Mesendoderm (in vitro differentiated cells): ENCODE results near the gene PSMA5.

ENCODE experiments used
- DNase-seq: peaks from one replicate; pipeline ENCODE4 v3.0.0; 2013
- H2AK5ac ChIP-seq: 2 replicates; pipeline ENCODE4 v1.6.1; 2013; ENCODE audit warnings: low read length, inconsistent platforms
- H2BK120ac ChIP-seq: 2 replicates; pipeline ENCODE4 v1.6.1; 2013; ENCODE audit warnings: low read depth, mild to moderate bottlenecking, low read length, moderate library complexity, mixed read lengths
- H2BK15ac ChIP-seq: replicated peaks from 2 replicates; pipeline ENCODE4 v1.6.1; 2013; ENCODE audit warnings: low read depth, mild to moderate bottlenecking, moderate library complexity
- H2BK5ac ChIP-seq: 2 replicates; pipeline ENCODE4 v1.6.1; 2013; ENCODE audit warnings: low read length, inconsistent platforms
- H3K18ac ChIP-seq: 2 replicates; pipeline ENCODE4 v1.6.1; 2013; ENCODE audit warnings: mild to moderate bottlenecking, low read length, mixed read lengths
- H3K23ac ChIP-seq: one replicate; pipeline ENCODE4 v1.6.1; 2013; ENCODE audit warnings: low read length
- H3K27ac ChIP-seq: 2 replicates; pipeline ENCODE4 v1.5.1; 2013; ENCODE audit warnings: low read depth, mild to moderate bottlenecking, inconsistent platforms, low read length, moderate library complexity
- H3K27me3 ChIP-seq: 2 replicates; pipeline ENCODE4 v1.6.1; 2013; ENCODE audit warnings: low read length, control low read depth, mild to moderate bottlenecking, inconsistent platforms; ENCODE audit not compliant: insufficient read depth, poor library complexity
- H3K36me3 ChIP-seq: 2 replicates; pipeline ENCODE4 v1.6.1; 2013; ENCODE audit warnings: low read length, inconsistent platforms; ENCODE audit not compliant: control insufficient read depth, insufficient read depth
- H3K4ac ChIP-seq: one replicate; pipeline ENCODE4 v1.6.1; 2013; ENCODE audit warnings: low read depth, mild to moderate bottlenecking, low read length, moderate library complexity
- H3K4me1 ChIP-seq: 2 replicates; pipeline ENCODE4 v1.6.1; 2013; ENCODE audit warnings: low read depth, low read length, inconsistent platforms; ENCODE audit not compliant: control insufficient read depth
- H3K4me2 ChIP-seq: 2 replicates; pipeline ENCODE4 v1.6.1; 2013; ENCODE audit warnings: low read length
- H3K4me3 ChIP-seq: 2 replicates; pipeline ENCODE4 v1.5.1; 2013; ENCODE audit warnings: mild to moderate bottlenecking, low read length
- H3K56ac ChIP-seq: one replicate; pipeline ENCODE4 v1.6.1; 2013; ENCODE audit warnings: low read length
- H3K79me1 ChIP-seq: 2 replicates; pipeline ENCODE4 v1.6.1; 2013; ENCODE audit warnings: low read length, inconsistent platforms
- H3K79me2 ChIP-seq: 2 replicates; pipeline ENCODE4 v1.6.1; 2013; ENCODE audit warnings: mild to moderate bottlenecking, low read length; ENCODE audit not compliant: control insufficient read depth, insufficient read depth
- H3K9ac ChIP-seq: 2 replicates; pipeline ENCODE4 v1.6.1; 2013; ENCODE audit warnings: low read length, inconsistent platforms
- H4K5ac ChIP-seq: one replicate; pipeline ENCODE4 v1.6.1; 2013; ENCODE audit warnings: low read length
- H4K8ac ChIP-seq: one replicate; pipeline ENCODE4 v1.6.1; 2013; ENCODE audit warnings: low read depth, mild to moderate bottlenecking, control low read depth, low read length, moderate library complexity
- WGBS: extraction: QIAGEN DNeasy Blood & Tissue Kit; methylation state at CpG from one replicate; pipeline ENCODE4 v1.1.7; 2013; ENCODE audit warnings: low lambda C conversion rate, missing lambda C conversion rate; ENCODE audit not compliant: insufficient coverage; ENCODE audit errors: extremely low coverage; 5-methylcytosine and 5-hydroxymethylcytosine counted together

The PSMA5 gene

DNA sequence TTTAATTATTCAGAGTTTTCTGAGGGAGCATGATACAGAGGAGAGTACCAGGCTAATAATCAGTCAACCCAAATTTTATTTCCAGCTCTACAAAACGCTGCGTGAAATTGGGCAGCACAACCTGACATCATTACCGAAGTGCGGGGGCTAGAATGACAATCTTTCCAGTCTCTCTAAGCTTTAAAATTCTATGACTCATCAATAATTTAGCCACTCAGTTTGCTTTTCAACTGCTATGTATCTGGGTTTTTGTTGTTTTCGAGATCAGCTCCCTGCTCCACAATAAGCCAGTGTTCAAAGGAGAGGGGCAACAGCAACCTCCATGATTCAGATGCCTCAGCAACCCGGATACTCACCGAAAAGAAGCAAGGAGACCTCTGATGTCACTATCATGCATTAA lies 42.4 kb downstream of the PSMA5 start:
- peaks cover 3% of the 10 kb centered on the region for H3K79me1 ChIP-seq
- no peak overlapping the region for H3K9ac ChIP-seq
- H3K79me2 ChIP-seq = peaks cover 9% of the 10 kb centered on the region
- no peak for DNase-seq
- no peaks in the 10 kb centered on the region for H3K27me3 ChIP-seq
- H4K5ac ChIP-seq = no peak overlapping the region
- no peak overlapping the region for H3K18ac ChIP-seq
- H4K8ac ChIP-seq = no peak overlapping the region
- peak overlapping the region; percentile 38 for H2BK15ac ChIP-seq
- H3K56ac ChIP-seq = no peak overlapping the region
- H2BK120ac ChIP-seq = no peak overlapping the region
- H3K23ac ChIP-seq = no peak overlapping the region
- no peak overlapping the region for H3K27ac ChIP-seq
- H3K4ac ChIP-seq = no peak overlapping the region
- WGBS = no CpG with 5 or more reads among the region's 7 CpGs
- H3K4me2 ChIP-seq = no peak overlapping the region
- H3K4me1 ChIP-seq = peaks cover 4% of the 10 kb centered on the region
- H3K36me3 ChIP-seq = no peaks in the 10 kb centered on the region
- no peak overlapping the region for H3K4me3 ChIP-seq
- no peak overlapping the region for H2BK5ac ChIP-seq
- no peak overlapping the region for H2AK5ac ChIP-seq

DNA sequence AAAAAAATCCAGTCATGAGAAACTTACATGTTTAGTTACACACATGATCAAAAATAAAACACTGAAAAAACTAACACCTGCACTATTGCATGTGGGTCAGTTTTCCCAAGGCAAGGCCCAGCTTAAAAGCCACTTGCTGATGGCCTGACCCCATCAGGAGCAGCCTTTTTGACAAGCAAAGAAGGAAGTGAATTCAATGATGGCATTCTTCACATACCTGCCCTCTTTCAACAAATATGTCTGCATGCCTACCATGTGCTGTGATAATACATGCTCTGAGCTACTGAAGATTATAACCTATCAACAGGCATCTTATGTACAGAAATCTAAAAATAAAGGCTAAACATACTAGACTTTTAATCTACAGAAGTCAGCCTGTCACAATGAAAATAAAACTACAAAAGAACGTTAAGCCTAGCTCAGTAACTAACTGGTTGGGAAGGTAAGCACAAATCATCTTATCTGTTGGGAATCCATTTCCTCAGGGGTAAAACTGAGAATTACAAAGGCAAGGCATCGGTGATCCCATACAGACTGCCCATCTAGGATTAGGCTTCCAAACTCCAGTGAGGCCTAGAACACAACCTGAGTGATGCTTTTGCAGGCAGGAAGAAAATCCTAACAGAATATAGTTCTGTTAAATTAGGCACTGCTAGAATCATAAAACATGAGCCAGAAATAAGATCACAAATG lies 43.0 kb downstream of the PSMA5 start:
- H3K4me2 ChIP-seq = no peak overlapping the region
- no peak overlapping the region for H4K5ac ChIP-seq
- peaks cover 3% of the 10 kb centered on the region for H3K79me1 ChIP-seq
- H2BK5ac ChIP-seq = no peak overlapping the region
- no CpG with 5 or more reads among the region's 2 CpGs for WGBS
- H3K56ac ChIP-seq = no peak overlapping the region
- peaks cover 9% of the 10 kb centered on the region for H3K79me2 ChIP-seq
- H2AK5ac ChIP-seq = no peak overlapping the region
- H3K4me1 ChIP-seq = peaks cover 4% of the 10 kb centered on the region
- no peaks in the 10 kb centered on the region for H3K27me3 ChIP-seq
- no peak overlapping the region for H3K4me3 ChIP-seq
- no peak overlapping the region for H3K4ac ChIP-seq
- no peak overlapping the region for H3K9ac ChIP-seq
- DNase-seq = peak; percentile 91
- no peaks in the 10 kb centered on the region for H3K36me3 ChIP-seq
- H3K27ac ChIP-seq = peak overlapping the region; percentile 58
- no peak overlapping the region for H3K23ac ChIP-seq
- H2BK120ac ChIP-seq = no peak overlapping the region
- H2BK15ac ChIP-seq = peak overlapping the region; percentile 38
- no peak overlapping the region for H4K8ac ChIP-seq
- no peak overlapping the region for H3K18ac ChIP-seq

DNA sequence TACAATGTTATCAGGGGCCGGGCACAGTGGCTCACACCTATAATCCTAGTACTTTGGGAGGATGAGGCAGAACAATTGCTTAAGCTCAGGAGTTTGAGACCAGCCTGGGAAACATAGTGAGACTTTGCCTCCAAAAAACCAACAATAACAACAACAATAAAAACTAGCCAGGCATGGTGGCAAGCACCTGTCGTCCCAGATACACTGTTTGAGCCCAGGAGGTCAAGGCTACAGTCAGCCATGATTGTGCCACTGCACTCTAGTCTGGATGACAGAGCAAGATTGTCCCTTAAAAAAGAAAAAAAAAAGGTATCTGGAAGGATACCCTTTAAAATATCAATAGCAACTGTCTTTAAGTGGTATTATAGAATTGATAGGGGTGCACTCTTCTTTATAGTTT lies 44.7 kb downstream of the PSMA5 start:
- H2AK5ac ChIP-seq = no peak overlapping the region
- no peak overlapping the region for H2BK120ac ChIP-seq
- H4K8ac ChIP-seq = no peak overlapping the region

DNA sequence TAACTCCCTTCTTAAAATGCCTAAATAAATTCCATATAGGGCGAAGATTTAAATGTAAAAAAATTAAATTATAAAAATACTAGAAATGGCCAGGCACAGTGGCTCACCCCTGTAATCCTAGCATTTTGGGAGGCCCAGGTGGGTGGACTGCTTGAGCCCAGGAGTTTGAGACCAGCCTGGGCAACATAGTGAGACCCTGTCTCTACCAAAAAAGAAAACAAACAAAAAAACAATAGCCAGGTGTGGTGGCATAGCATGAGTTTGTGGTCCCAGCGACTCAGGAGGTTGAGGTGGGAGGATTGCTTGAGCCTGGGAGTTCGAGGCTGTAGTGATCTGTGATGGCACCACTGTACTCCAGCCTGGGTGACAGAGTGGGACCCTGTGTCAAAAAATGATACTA lies 46.3 kb downstream of the PSMA5 start:
- no peak overlapping the region for H4K8ac ChIP-seq
- no peak overlapping the region for H3K4ac ChIP-seq
- H2BK120ac ChIP-seq = no peak overlapping the region
- no peak overlapping the region for H3K23ac ChIP-seq
- peaks cover 3% of the 10 kb centered on the region for H3K79me2 ChIP-seq
- no peak overlapping the region for H3K4me2 ChIP-seq
- no peak overlapping the region for H4K5ac ChIP-seq
- no peak for DNase-seq
- no peak overlapping the region for H3K56ac ChIP-seq
- H3K4me1 ChIP-seq = peaks cover 4% of the 10 kb centered on the region
- WGBS = no CpG with 5 or more reads among the region's 3 CpGs
- no peak overlapping the region for H2BK5ac ChIP-seq
- no peak overlapping the region for H3K9ac ChIP-seq
- H3K18ac ChIP-seq = no peak overlapping the region
- no peak overlapping the region for H2AK5ac ChIP-seq
- H3K27me3 ChIP-seq = no peaks in the 10 kb centered on the region
- no peak overlapping the region for H3K4me3 ChIP-seq
- no peaks in the 10 kb centered on the region for H3K36me3 ChIP-seq
- no peak overlapping the region for H2BK15ac ChIP-seq
- H3K79me1 ChIP-seq = no peaks in the 10 kb centered on the region
- H3K27ac ChIP-seq = no peak overlapping the region

More for the DNA sequence above, 44.7 kb downstream of the PSMA5 start:
- Histone ChIP-seq H3K36me3 (no peaks in the 10 kb centered on the region), H4K5ac (no peak overlapping the region), H3K27me3 (no peaks in the 10 kb centered on the region), H2BK5ac (no peak overlapping the region), H3K56ac (no peak overlapping the region), H3K9ac (no peak overlapping the region), H3K4me1 (peaks cover 4% of the 10 kb centered on the region), H3K79me1 (peaks cover 1% of the 10 kb centered on the region), H3K23ac (no peak overlapping the region), H3K4me2 (no peak overlapping the region), H3K27ac (no peak overlapping the region), H3K18ac (no peak overlapping the region), H2BK15ac (no peak overlapping the region), H3K4ac (no peak overlapping the region), H3K79me2 (peaks cover 5% of the 10 kb centered on the region), H3K4me3 (no peak overlapping the region)
- peak; percentile 28 for DNase-seq
- WGBS = no CpG with 5 or more reads among the region's 2 CpGs

DNA sequence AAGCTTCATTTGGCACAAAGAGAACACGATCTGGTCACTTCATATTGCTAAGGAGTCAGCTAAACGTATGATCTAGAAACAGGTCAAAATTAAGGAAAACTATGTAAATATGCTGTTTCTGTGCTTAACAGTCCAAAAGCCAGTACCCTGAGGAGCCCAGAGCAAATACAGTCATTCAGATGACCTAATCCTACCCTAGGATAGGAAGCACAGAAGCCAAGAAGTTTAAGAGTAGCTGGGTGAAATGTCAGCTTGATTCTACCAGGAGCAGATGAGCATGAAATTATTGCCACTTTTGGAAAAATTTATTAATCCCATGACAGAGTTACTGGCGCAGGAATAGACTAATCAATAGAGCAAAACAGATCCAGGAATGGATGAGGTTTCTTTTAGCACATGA lies 46.8 kb downstream of the PSMA5 start:
- H3K27me3 ChIP-seq = no peaks in the 10 kb centered on the region
- no peak overlapping the region for H2BK15ac ChIP-seq
- no peak overlapping the region for H2BK5ac ChIP-seq
- no peaks in the 10 kb centered on the region for H3K79me1 ChIP-seq
- H3K4me1 ChIP-seq = peaks cover 4% of the 10 kb centered on the region
- peaks cover 3% of the 10 kb centered on the region for H3K79me2 ChIP-seq
- H2BK120ac ChIP-seq = no peak overlapping the region
- no peaks in the 10 kb centered on the region for H3K36me3 ChIP-seq
- H3K9ac ChIP-seq = no peak overlapping the region
- no peak overlapping the region for H3K18ac ChIP-seq
- H3K4me3 ChIP-seq = no peak overlapping the region
- H4K8ac ChIP-seq = no peak overlapping the region
- WGBS = no CpG with 5 or more reads among the region's 3 CpGs
- no peak overlapping the region for H3K4ac ChIP-seq
- H3K56ac ChIP-seq = no peak overlapping the region
- no peak overlapping the region for H4K5ac ChIP-seq
- H3K4me2 ChIP-seq = no peak overlapping the region
- H3K27ac ChIP-seq = no peak overlapping the region
- H3K23ac ChIP-seq = no peak overlapping the region
- DNase-seq = no peak
- no peak overlapping the region for H2AK5ac ChIP-seq

DNA sequence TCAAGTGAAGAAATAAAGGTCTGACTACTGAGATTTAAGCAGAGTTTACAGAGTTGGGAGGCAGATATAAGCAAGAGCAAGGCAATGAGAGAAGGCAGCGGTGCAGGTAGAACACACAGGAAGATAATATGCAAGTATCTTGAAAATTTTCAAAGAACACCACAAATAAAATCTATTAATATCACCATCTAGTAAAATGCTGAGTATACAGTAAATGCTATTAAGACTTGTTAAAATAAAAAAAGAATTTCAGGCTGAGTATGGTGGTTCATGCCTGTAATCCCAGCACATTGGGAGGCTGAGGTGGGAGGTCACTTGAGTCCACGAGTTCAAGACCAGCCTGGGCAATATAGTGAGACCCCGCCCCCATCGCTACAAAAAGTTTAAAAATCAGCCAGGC lies 48.5 kb downstream of the PSMA5 start:
- no peaks in the 10 kb centered on the region for H3K27me3 ChIP-seq
- H2AK5ac ChIP-seq = no peak overlapping the region
- H2BK5ac ChIP-seq = no peak overlapping the region
- H3K4me2 ChIP-seq = no peak overlapping the region
- DNase-seq = no peak
- H4K8ac ChIP-seq = no peak overlapping the region
- peaks cover 2% of the 10 kb centered on the region for H3K79me2 ChIP-seq
- H3K4me3 ChIP-seq = no peak overlapping the region
- H2BK15ac ChIP-seq = no peak overlapping the region
- no CpG with 5 or more reads among the region's 4 CpGs for WGBS
- H3K79me1 ChIP-seq = no peaks in the 10 kb centered on the region
- H4K5ac ChIP-seq = no peak overlapping the region
- H3K36me3 ChIP-seq = no peaks in the 10 kb centered on the region
- H3K56ac ChIP-seq = no peak overlapping the region
- no peak overlapping the region for H3K18ac ChIP-seq
- H3K9ac ChIP-seq = no peak overlapping the region
- H3K4ac ChIP-seq = no peak overlapping the region
- no peaks in the 10 kb centered on the region for H3K4me1 ChIP-seq
- no peak overlapping the region for H2BK120ac ChIP-seq
- H3K27ac ChIP-seq = no peak overlapping the region
- no peak overlapping the region for H3K23ac ChIP-seq
